Activated T-helper 17 cell treated with anti-CD3 and anti-CD28 coated beads, Interleukin-2, amount 50 U/mL, for 72 hours (primary cell): ENCODE data around the gene KIRREL3. TPM values are rescaled to one million over a fixed set of nuclear protein-coding genes. Genes with fewer than 3 reads are reported as not detected.
"Not testable (repeated sequence)": the region's sequence is repeated elsewhere in the genome, so short reads cannot be mapped to it uniquely, and the experiment has no call there.

Experiments
- ATAC-seq: fragments of 150-1000 bp; cut with Tn5 transposase; replicated peaks from 2 replicates; pipeline ENCODE4 v1.10.0; 2021; ENCODE audit warnings: mild to moderate bottlenecking, moderate library complexity
- H3K27ac Mint-ChIP-seq: one replicate; pipeline ENCODE4 v1.8.0; 2022; ENCODE audit warnings: mixed read lengths
- H3K27me3 Mint-ChIP-seq: one replicate; pipeline ENCODE4 v1.8.0; 2022; ENCODE audit warnings: mixed read lengths
- H3K36me3 Mint-ChIP-seq: one replicate; pipeline ENCODE4 v1.8.0; 2022; ENCODE audit warnings: low read depth, mild to moderate bottlenecking, mixed read lengths
- H3K4me1 Mint-ChIP-seq: one replicate; pipeline ENCODE4 v1.8.0; 2022; ENCODE audit warnings: mixed read lengths
- H3K4me3 Mint-ChIP-seq: one replicate; pipeline ENCODE4 v1.8.0; 2022; ENCODE audit warnings: mild to moderate bottlenecking, mixed read lengths
- H3K9me3 Mint-ChIP-seq: one replicate; pipeline ENCODE4 v1.8.0; 2022; ENCODE audit warnings: mixed read lengths
- total RNA-seq, 2 donors: library from RNA; stranded (reverse); gene quantifications; one replicate each; pipeline ENCODE4 v1.2.3, GENCODE V29; 2022

Gene KIRREL3
- total RNA-seq, 2 donors from 2014 or later, result not detected

DNA sequence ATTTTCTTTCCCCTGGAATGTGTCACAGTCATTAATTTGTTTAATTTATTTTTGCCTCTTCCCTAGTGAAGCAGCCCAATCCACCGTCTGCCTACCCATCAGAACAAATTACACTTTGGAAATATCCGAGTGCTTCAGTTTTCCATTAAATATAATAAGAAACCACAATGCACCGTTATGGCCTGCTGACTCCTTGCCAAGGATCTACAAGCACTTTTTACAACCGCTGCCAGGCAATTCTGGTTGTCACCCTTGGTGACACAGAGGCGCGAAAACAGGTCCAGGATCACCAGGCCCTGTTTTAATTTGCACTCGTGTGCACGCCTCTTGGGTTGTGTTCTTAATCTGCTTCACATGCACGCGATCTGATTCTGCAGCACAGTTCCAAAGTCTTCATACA is 43.9 kb downstream of the KIRREL3 start:
- Mint-ChIP-seq H3K27me3 (peaks cover 11% of the 10 kb centered on the region), H3K4me1 (no peaks in the 10 kb centered on the region), H3K9me3 (peaks cover 3% of the 10 kb centered on the region), H3K27ac (no peak overlapping the region), H3K36me3 (no peaks in the 10 kb centered on the region), H3K4me3 (no peak overlapping the region)
- ATAC-seq, result no peak

DNA sequence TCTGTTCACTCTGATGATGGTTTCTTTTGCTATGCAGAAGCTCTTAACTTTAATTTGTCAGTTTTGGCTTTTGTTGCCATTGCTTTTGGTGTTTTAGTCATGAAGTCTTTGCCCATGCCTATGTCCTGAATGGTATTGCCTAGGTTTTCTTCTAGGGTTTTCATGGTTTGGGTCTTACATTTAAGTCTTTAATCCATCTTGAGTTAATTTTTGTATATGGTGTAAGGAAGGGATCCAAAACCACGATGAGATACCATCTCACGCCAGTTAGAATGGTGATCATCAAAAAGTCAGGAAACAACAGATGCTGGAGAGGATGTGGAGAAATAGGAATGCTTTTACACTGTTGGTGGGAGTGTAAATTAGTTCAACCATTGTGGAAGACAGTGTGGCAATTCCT is 48.0 kb downstream of the KIRREL3 start:
- H3K36me3 Mint-ChIP-seq, H3K4me3 Mint-ChIP-seq: not testable (repeated sequence)

DNA sequence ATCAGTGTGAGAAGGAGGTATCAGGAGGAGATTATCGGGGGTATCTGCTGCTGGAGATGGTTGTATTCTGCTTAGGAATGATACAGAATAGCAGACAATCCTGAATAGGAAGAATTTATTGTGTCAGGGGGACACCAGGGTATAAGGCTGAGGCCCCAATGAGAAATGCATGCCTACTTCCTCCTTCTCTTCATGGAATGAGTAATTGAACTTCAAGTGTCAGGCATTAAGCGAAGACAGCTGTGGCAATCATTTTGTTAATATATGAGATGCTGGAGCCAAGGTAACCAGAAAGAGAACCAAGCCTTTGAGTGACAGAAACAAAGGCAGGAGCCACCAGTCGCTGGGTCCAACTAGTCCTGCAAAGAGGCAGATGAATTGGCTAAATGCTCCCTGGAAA is 49.1 kb downstream of the KIRREL3 start:
- Mint-ChIP-seq H3K27ac (no peak overlapping the region), H3K4me3 (no peak overlapping the region), H3K36me3 (no peaks in the 10 kb centered on the region), H3K9me3 (no peaks in the 10 kb centered on the region), H3K27me3 (peaks cover 3% of the 10 kb centered on the region), H3K4me1 (no peaks in the 10 kb centered on the region)
- ATAC-seq, result no peak

More for the DNA sequence above, 48.0 kb downstream of the KIRREL3 start:
- H3K9me3 Mint-ChIP-seq, H3K4me1 Mint-ChIP-seq, H3K27ac Mint-ChIP-seq, H3K27me3 Mint-ChIP-seq, ATAC-seq: not testable (repeated sequence)

DNA sequence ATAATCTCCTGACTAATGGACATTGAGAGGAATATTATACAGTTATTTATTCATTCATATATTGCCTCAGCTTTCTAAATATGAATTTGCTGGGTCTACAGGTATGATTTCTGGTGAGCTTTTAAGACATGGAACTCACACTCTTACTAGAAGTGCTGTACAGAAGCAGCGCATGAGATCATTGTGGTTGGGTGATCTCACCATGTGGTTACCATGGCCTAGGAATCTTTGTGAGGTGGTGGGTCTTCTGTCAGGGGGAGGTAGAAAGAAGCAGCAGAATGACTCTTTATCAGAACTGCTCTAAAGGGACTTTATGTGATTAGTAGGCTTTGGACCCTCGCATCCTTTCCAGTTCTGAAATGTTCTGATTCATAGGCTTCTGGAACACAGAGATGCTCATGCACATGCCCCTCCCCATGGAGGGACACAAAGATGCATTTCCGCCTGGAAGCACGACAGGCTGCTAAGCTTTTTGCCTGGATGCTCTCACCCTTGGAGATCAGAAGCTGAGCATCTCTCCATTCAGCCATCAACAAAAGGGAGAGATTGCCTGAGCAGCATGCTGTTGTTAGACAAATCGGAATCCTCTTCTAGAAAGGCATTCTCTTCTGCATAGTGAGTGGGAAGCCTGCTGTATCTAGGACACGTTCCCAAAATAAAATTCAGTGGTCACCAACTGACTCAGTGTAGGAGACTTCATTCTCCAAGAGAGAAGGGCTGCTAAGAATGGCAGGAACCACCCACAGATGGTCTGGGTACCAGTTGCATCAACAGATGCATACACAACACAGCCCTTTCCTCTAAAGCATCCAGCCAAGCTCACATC is 51.3 kb downstream of the KIRREL3 start:
- Mint-ChIP-seq H3K27me3 (peaks cover 3% of the 10 kb centered on the region), H3K27ac (no peak overlapping the region), H3K9me3 (no peaks in the 10 kb centered on the region), H3K4me3 (no peak overlapping the region), H3K4me1 (no peaks in the 10 kb centered on the region), H3K36me3 (no peaks in the 10 kb centered on the region)
- peak; percentile 40 for ATAC-seq

DNA sequence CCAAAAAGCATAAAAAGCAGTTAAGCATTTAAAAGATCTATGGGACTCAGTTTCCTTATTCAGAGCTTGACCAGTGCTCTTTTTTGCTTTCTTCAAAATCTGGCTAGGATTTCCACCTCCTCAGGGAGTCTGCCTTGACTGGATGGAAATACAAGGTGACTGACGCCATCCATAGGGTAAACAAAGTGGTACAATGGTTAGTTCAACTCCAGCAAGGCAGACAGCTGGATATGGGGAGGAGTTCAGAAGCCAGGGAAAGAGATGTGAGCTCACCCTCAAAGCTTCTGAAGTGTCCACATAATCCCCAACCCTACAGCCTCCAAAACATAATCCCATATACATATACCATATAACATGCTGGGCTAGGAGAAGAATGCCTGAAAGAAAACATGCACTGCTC is 52.0 kb downstream of the KIRREL3 start:
- Mint-ChIP-seq H3K27me3 (peaks cover 3% of the 10 kb centered on the region), H3K4me1 (no peaks in the 10 kb centered on the region), H3K36me3 (no peaks in the 10 kb centered on the region), H3K4me3 (no peak overlapping the region), H3K9me3 (no peaks in the 10 kb centered on the region), H3K27ac (no peak overlapping the region)
- ATAC-seq, result no peak

DNA sequence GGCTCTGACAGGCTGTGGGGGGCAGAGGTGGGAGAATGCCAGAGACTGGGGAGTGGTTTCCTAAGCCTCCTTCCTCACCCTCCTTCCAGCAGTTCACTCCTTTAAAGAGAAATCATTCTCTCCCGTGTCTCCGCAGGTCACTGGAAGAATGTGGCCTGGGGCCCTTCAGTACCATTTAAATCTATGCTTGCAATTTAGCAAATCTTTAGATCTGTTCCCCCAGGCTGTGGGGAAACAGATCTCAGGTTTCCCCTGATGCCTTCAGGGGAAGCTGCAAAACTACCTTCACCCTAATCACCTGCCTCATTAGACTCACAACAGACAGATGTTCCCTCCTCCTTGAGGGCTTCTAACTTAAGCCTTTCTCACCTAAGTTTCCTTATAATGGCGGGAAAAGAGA is 55.3 kb downstream of the KIRREL3 start:
- no peaks in the 10 kb centered on the region for H3K36me3 Mint-ChIP-seq
- H3K27ac Mint-ChIP-seq, result no peak overlapping the region
- no peak for ATAC-seq
- H3K4me1 Mint-ChIP-seq, result no peaks in the 10 kb centered on the region
- no peak overlapping the region for H3K4me3 Mint-ChIP-seq
- peaks cover 3% of the 10 kb centered on the region for H3K27me3 Mint-ChIP-seq
- H3K9me3 Mint-ChIP-seq, result no peaks in the 10 kb centered on the region

DNA sequence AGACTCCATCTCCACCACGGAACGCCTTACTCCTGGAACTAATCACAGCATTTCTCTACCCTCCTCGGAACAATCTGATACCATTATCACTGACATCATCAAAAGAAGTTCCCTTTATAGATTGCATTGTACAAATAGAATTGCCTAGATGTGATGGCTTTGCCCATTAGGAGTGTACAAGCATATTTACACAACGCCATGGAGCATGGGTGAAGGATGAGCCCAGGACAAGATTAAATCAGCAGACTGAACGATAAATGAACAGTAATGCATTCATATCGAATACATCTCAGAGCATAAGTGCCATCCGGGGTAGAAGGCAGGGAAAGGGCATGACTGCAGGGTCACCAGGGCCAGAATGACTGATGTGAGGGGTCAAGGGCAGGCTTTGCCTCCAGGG is 57.3 kb downstream of the KIRREL3 start:
- H3K4me1 Mint-ChIP-seq, result no peaks in the 10 kb centered on the region
- H3K27ac Mint-ChIP-seq, result no peak overlapping the region
- H3K27me3 Mint-ChIP-seq, result no peaks in the 10 kb centered on the region
- H3K4me3 Mint-ChIP-seq, result no peak overlapping the region
- no peaks in the 10 kb centered on the region for H3K36me3 Mint-ChIP-seq
- H3K9me3 Mint-ChIP-seq, result no peaks in the 10 kb centered on the region
- ATAC-seq, result no peak

DNA sequence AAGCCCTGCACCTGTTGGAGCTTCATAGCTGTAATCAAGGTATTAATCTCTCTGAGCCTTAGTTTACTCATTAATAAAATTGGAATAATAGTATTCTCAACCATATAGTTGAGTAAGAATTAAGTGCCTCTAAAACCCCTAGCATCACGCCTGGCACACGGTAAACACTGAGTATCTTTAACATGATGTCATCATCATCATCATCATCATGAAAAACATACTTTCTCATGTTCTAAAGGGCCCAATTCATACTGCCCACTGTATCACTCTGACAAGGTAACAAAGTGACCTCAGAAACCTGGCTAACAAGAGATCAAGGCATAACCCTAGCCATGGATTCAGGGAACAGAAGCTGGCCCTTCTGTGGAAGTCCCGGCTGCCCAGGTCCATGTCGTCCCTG is 58.4 kb downstream of the KIRREL3 start:
- H3K36me3 Mint-ChIP-seq, result no peaks in the 10 kb centered on the region
- H3K9me3 Mint-ChIP-seq, result no peaks in the 10 kb centered on the region
- no peaks in the 10 kb centered on the region for H3K4me1 Mint-ChIP-seq
- H3K27me3 Mint-ChIP-seq, result no peaks in the 10 kb centered on the region
- ATAC-seq, result no peak
- no peak overlapping the region for H3K4me3 Mint-ChIP-seq
- H3K27ac Mint-ChIP-seq, result no peak overlapping the region

DNA sequence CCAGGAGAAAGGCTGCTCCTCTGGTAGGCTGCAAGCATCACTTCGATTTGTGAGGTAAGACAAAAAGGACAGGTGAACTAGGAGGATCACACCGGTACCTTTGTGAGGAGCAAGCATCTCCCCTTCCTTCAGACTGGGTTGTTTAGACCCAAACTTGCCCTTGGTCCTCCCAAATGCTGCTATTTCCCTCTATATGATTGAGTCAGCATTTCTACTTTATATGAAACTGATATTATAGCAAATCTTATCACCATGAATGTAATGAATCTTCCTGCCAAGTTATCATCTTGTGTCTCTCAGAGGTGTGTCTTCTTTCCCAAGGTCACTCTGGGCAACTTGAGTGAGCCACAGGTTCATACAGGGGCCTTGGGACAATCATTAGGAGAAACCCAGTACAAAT is 61.0 kb downstream of the KIRREL3 start:
- H3K9me3 Mint-ChIP-seq, result no peaks in the 10 kb centered on the region
- no peaks in the 10 kb centered on the region for H3K4me1 Mint-ChIP-seq
- no peak overlapping the region for H3K27ac Mint-ChIP-seq
- no peak overlapping the region for H3K4me3 Mint-ChIP-seq
- no peaks in the 10 kb centered on the region for H3K36me3 Mint-ChIP-seq
- H3K27me3 Mint-ChIP-seq, result no peaks in the 10 kb centered on the region
- ATAC-seq, result no peak

DNA sequence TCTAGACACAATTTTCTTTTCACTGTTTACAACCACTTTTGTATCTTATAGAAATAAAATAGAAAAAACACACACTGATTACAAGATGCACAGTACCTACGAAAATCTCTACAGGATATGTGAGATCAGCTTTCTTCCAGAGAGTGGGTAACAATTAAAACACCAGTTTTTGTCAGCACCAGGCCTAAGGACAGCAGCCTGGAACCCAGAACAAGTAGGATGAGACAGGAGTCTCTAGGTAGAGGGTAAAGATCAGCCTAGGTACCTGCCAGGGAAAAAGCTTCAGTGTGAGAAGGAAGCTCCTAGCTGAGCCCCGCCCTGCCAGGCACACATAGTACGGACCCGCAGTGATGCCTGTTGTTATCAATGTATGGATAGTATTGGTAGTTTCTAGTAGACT is 61.9 kb downstream of the KIRREL3 start:
- Mint-ChIP-seq H3K4me1 (no peaks in the 10 kb centered on the region), H3K27me3 (no peaks in the 10 kb centered on the region), H3K27ac (no peak overlapping the region), H3K36me3 (no peaks in the 10 kb centered on the region), H3K4me3 (no peak overlapping the region), H3K9me3 (no peaks in the 10 kb centered on the region)
- ATAC-seq, result no peak

DNA sequence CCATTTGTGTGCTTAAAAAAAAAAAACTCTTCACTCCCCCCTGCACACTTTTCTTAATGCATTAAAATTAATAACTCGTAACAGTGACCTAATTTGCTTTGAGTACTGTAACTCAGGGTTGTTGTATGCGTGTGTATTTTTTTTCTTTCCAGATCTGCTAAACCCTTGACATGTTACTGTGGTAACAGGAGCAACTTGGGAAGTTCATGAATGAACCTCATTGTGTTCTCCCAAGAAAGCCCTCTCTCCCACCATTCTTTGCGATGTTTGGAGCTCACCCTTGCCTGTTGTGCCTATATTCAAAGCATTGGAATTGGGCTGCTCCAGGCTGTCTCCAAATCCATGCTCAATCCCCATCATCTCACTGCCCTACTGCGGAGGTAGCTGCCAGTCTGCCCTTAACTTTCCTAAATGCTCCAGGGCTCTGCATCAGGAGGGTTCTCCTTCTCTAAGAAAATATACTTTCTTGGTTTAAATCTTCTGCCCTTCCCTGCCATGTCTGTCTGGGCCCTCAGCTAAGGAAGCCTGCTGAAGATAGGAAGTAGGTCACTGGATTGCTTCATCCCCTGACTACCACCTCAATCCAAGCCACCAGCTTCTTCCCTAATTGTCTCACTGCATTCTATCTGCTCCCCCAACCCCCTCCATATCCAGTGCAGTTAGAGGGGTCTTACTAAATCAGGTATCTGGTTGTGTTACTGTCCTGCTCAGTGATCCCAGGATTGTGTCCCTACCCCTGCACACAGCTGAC is 70.3 kb downstream of the KIRREL3 start:
- Mint-ChIP-seq H3K27ac (no peak overlapping the region), H3K36me3 (no peaks in the 10 kb centered on the region), H3K4me1 (no peaks in the 10 kb centered on the region), H3K4me3 (no peak overlapping the region), H3K9me3 (no peaks in the 10 kb centered on the region), H3K27me3 (peaks cover 15% of the 10 kb centered on the region)
- no peak for ATAC-seq

DNA sequence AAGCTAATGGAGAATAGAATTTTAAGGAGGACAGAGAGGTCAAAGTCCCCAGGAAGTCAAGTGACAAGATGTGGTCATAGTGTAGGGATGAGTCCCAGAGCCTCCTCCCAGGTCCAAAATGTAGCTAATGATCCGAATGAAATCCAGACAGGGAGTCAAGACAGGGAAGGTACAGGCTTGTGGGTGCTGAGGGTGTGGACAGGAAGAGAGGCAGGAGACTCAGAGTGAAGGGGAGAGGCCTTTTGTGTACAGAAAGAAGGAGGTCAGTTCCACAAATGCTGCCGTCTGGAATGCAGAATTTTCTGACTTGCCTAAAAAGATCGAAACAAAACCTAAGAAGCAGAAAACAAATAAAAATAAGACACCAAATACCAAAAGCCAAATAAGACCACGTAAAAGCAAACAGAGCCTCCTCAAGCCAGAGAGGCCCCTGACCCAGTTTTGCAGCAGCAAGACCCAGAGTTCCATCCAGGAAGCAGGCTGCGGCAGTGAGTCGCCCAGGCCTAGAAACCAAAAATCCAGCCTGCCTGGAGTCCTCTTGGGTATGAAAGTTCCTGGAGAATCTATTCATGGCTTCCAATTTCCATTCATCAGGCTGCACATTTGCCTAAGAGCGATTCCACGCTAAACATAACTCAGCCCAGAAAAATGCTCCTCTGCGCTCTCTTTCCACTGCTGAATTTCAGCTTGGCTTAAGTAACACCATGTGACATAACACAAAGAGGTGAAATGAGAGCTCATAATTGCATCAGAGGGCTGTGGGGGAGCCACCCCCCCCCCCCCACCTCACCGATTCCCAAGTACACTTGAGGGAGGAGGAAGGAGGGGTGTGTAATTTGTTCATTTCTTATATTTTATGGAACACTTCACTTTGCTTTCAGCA is 71.2 kb downstream of the KIRREL3 start:
- Mint-ChIP-seq H3K4me3 (no peak overlapping the region), H3K4me1 (no peaks in the 10 kb centered on the region), H3K27ac (no peak overlapping the region), H3K9me3 (no peaks in the 10 kb centered on the region), H3K27me3 (peaks cover 15% of the 10 kb centered on the region), H3K36me3 (no peaks in the 10 kb centered on the region)
- ATAC-seq, result no peak

DNA sequence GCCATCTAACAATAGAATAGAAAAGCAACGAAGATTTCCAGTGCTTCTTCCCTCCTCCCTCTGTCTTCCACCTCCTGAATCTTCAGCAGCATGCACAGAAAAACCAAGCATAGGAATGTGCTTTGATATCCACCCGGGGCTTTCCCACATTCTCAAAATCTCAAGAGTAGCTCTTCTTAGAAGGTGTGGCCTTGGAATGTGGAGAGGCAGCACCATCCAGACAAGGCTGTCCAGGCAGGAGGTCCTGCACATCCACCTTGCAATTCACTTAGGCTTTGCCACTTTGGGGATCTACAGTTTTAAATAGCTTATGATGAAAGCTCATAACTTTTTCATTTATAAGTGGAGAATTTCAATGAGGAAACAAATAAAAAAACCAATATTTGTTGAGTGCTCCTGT is 72.9 kb downstream of the KIRREL3 start:
- Mint-ChIP-seq H3K27ac (no peak overlapping the region), H3K27me3 (peaks cover 21% of the 10 kb centered on the region), H3K4me1 (no peaks in the 10 kb centered on the region), H3K4me3 (no peak overlapping the region), H3K36me3 (no peaks in the 10 kb centered on the region), H3K9me3 (peaks cover 3% of the 10 kb centered on the region)
- ATAC-seq, result no peak

DNA sequence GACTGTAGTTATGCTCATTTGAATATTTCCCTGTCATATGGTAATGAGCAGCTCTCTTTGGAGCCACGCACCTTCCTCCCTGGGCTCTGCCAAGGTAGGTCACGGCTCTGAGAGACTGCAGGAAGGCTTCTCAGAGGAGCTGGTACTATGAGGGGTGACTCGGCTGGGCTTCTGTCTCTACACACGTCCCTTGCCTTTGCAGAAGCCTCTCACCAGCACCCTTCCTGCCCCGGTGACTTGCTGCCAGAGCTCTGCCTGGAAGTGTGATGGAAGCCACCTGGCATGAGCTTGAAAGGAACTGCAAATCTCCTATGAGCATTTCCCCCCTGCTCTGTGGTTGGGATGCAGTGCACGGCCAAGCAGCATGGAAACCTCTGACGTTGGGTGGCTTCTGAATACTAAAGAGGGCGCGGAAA is 74.2 kb downstream of the KIRREL3 start:
- H3K4me1 Mint-ChIP-seq, result no peaks in the 10 kb centered on the region
- H3K4me3 Mint-ChIP-seq, result no peak overlapping the region

More for the DNA sequence above, 74.2 kb downstream of the KIRREL3 start:
- ATAC-seq, result no peak
- H3K9me3 Mint-ChIP-seq, result peaks cover 3% of the 10 kb centered on the region
- no peaks in the 10 kb centered on the region for H3K36me3 Mint-ChIP-seq
- no peak overlapping the region for H3K27ac Mint-ChIP-seq
- peaks cover 18% of the 10 kb centered on the region for H3K27me3 Mint-ChIP-seq
